Vagina (tissue), 2 donors: Measurements from ENCODE around the gene GNB2. TPM values are rescaled to one million over a fixed set of nuclear protein-coding genes. Genes with fewer than 3 reads are reported as not detected.
A peak's percentile ranks its signal among the peaks of the same experiment; 100 is the strongest.

ENCODE experiments used
- DNase-seq, 2 donors: peaks; one replicate each; pipeline ENCODE4 v3.0.0-alpha.2; 2017; ENCODE audit errors: extremely low spot score in 2 of 2
- H3K27ac ChIP-seq: fragments of 200-600 bp; sonication (generic); one replicate; pipeline ENCODE4 v1.5.1; 2019
- H3K27me3 ChIP-seq: fragments of 200-600 bp; sonication (generic); one replicate; pipeline ENCODE4 v1.5.1; 2019
- H3K36me3 ChIP-seq, 2 donors: fragments of 200-600 bp; sonication (generic); one replicate each; pipeline ENCODE4 v1.5.1; 2017 to 2019
- H3K4me1 ChIP-seq: fragments of 200-600 bp; sonication (generic); one replicate; pipeline ENCODE4 v1.5.1; 2019
- H3K4me3 ChIP-seq, 2 donors: fragments of 200-600 bp; sonication (generic); 1 replicate in 1 of 2; 2 replicates in 1 of 2; pipeline ENCODE4 v1.5.1; 2016 to 2019
- H3K9me3 ChIP-seq: fragments of 200-600 bp; sonication (generic); one replicate; pipeline ENCODE4 v1.5.1; 2019
- CTCF ChIP-seq, 3 experiments: fragments of 450-650 bp in 2 of 3; fragments of 200-600 bp in 1 of 3; sonication (generic) in 1 of 3; IDR thresholded peaks; one replicate each; pipeline ENCODE4 v1.5.1; 2017 to 2019; ENCODE audit warnings: antibody characterized with exemption in 3 of 3, mild to moderate bottlenecking in 2 of 3, moderate library complexity in 2 of 3
- POLR2A ChIP-seq, 2 donors: fragments of 450-650 bp; IDR thresholded peaks; one replicate each; pipeline ENCODE4 v1.6.1; 2017; ENCODE audit warnings: antibody characterized with exemption in 2 of 2, mild to moderate bottlenecking in 2 of 2, moderate library complexity in 2 of 2
- POLR2AphosphoS5 ChIP-seq, 2 donors: sonication (generic); formaldehyde crosslinking; IDR thresholded peaks; one replicate each; pipeline ENCODE4 v1.9.0; 2017; ENCODE audit warnings: antibody characterized with exemption in 2 of 2, mild to moderate bottlenecking in 2 of 2, low read depth in 1 of 2; ENCODE audit not compliant: insufficient read depth in 1 of 2
- intact Hi-C: fragments of 100-400 bp; cut with DNase I; formaldehyde crosslinking; loops from one replicate; pipeline ENCODE4 v1.15.1; 2023
- total RNA-seq: library from RNA; depleted of rRNA; stranded (reverse); fragments of >200 nt; gene quantifications from one replicate; pipeline ENCODE4 v1.2.3, GENCODE V29; 2016

GNB2 gene
- total RNA-seq, 1 donor from 2014 or later, result 283 TPM

- Histone ChIP-seq H3K4me3 (peak overlapping the region in 1 of 2 donors; percentile 30), H3K4me1 (peaks cover 14% of the 10 kb centered on the region), H3K27ac (no peak overlapping the region), H3K9me3 (no peaks in the 10 kb centered on the region), H3K27me3 (peaks cover 4% of the 10 kb centered on the region), H3K36me3 (no peaks in the 10 kb centered on the region)
- intact Hi-C loops, result no loop called here
- TF ChIP-seq CTCF (IDR thresholded peaks at IDR 0.05) (no peak), POLR2A (IDR thresholded peaks at IDR 0.05) (no peak), POLR2AphosphoS5 (IDR thresholded peaks at IDR 0.05; ENCODE audit: insufficient read depth in 1 of 2, low read depth in 1 of 2) (no peak)
- no peak for DNase-seq
These were observed 46.2 kb downstream of the GNB2 start for GRCh38 chr7:100719523-100720278.

GRCh38 chr7:100720279-100720670 lies 46.7 kb downstream of the GNB2 start, which contains the start of gene EPO:
TSS of gene EPO (plus strand) at chr7:100720468. CDS start at chr7:100720981, 513 bp downstream.
- intact Hi-C loops, result no loop called here
- H3K9me3 ChIP-seq, result no peaks in the 10 kb centered on the region
- DNase-seq, result no peak
- H3K4me3 ChIP-seq, result peak within 1 kb of the TSS; percentile 7 to 30
- TF ChIP-seq POLR2A (IDR thresholded peaks at IDR 0.05), result no peak
- TF ChIP-seq CTCF (IDR thresholded peaks at IDR 0.05), result no peak
- TF ChIP-seq POLR2AphosphoS5 (IDR thresholded peaks at IDR 0.05; ENCODE audit: insufficient read depth in 1 of 2, low read depth in 1 of 2), result no peak
- H3K27ac ChIP-seq, result no peak within 1 kb of the TSS
- no peaks in the 10 kb centered on the region for H3K36me3 ChIP-seq
- peaks cover 4% of the 10 kb centered on the region for H3K27me3 ChIP-seq
- H3K4me1 ChIP-seq, result peaks cover 20% of the 10 kb centered on the region

GRCh38 chr7:100720671-100721504 lies 47.3 kb downstream of the GNB2 start:
- Histone ChIP-seq H3K9me3 (no peaks in the 10 kb centered on the region), H3K4me3 (peak overlapping the region; percentile 7 to 30), H3K36me3 (no peaks in the 10 kb centered on the region), H3K27ac (no peak overlapping the region), H3K27me3 (peaks cover 4% of the 10 kb centered on the region), H3K4me1 (peaks cover 24% of the 10 kb centered on the region)
- DNase-seq, result no peak
- no peak for TF ChIP-seq POLR2A (IDR thresholded peaks at IDR 0.05)
- TF ChIP-seq POLR2AphosphoS5 (IDR thresholded peaks at IDR 0.05; ENCODE audit: insufficient read depth in 1 of 2, low read depth in 1 of 2), result no peak
- TF ChIP-seq CTCF (IDR thresholded peaks at IDR 0.05), result no peak
- intact Hi-C loops, result no loop called here

GRCh38 chr7:100721505-100721812 lies 47.9 kb downstream of the GNB2 start:
- Histone ChIP-seq H3K4me1 (peaks cover 29% of the 10 kb centered on the region), H3K36me3 (no peaks in the 10 kb centered on the region), H3K27me3 (peaks cover 4% of the 10 kb centered on the region), H3K9me3 (no peaks in the 10 kb centered on the region), H3K4me3 (no peak overlapping the region), H3K27ac (no peak overlapping the region)
- intact Hi-C loops, result no loop called here
- DNase-seq, result no peak
- TF ChIP-seq CTCF (IDR thresholded peaks at IDR 0.05) (no peak), POLR2AphosphoS5 (IDR thresholded peaks at IDR 0.05; ENCODE audit: insufficient read depth in 1 of 2, low read depth in 1 of 2) (no peak), POLR2A (IDR thresholded peaks at IDR 0.05) (no peak)
